Ascending aorta (tissue), 2 donors: Measurements from ENCODE around the gene SH3PXD2A. TPM values are rescaled to one million over a fixed set of nuclear protein-coding genes. Genes with fewer than 3 reads are reported as not detected.

Source experiments
- DNase-seq, 2 donors: peaks; one replicate each; pipeline ENCODE4 v3.0.0-alpha.2; 2019; ENCODE audit warnings: low spot score in 2 of 2
- H3K27ac ChIP-seq, 2 donors: fragments of 200-600 bp; sonication (generic); one replicate each; pipeline ENCODE4 v1.5.1; 2016 to 2017; ENCODE audit warnings: mild to moderate bottlenecking in 1 of 2
- H3K27me3 ChIP-seq: fragments of 200-600 bp; sonication (generic); one replicate; pipeline ENCODE4 v1.5.1; 2017
- H3K36me3 ChIP-seq, 2 donors: fragments of 200-600 bp; sonication (generic); one replicate each; pipeline ENCODE4 v1.5.1; 2016
- H3K4me1 ChIP-seq, 2 donors: fragments of 200-600 bp; sonication (generic); one replicate each; pipeline ENCODE4 v1.5.1; 2016 to 2017; ENCODE audit warnings: mild to moderate bottlenecking in 1 of 2
- H3K4me3 ChIP-seq, 2 donors: fragments of 200-600 bp; sonication (generic); one replicate each; pipeline ENCODE4 v1.5.1; 2016 to 2017; ENCODE audit warnings: mild to moderate bottlenecking in 1 of 2
- H3K9me3 ChIP-seq, 2 donors: fragments of 200-600 bp; sonication (generic); one replicate each; pipeline ENCODE4 v1.5.1; 2016
- CTCF ChIP-seq, 3 experiments: fragments of 200-600 bp in 2 of 3; fragments of 450-650 bp in 1 of 3; sonication (generic) in 2 of 3; IDR thresholded peaks; one replicate each; pipeline ENCODE4 v1.5.1; 2016 to 2019; ENCODE audit warnings: antibody characterized with exemption in 3 of 3, mild to moderate bottlenecking in 1 of 3, moderate library complexity in 1 of 3
- intact Hi-C: fragments of 100-400 bp; cut with DNase I; formaldehyde crosslinking; loops from one replicate; pipeline ENCODE4 v1.15.1; 2023
- total RNA-seq: library from RNA; depleted of rRNA; stranded (reverse); fragments of >200 nt; gene quantifications from one replicate; pipeline ENCODE4 v1.1.0, GENCODE V29; 2016

SH3PXD2A gene
- total RNA-seq, 1 donor from 2014 or later = 50.0 TPM

- TF ChIP-seq CTCF (IDR thresholded peaks at IDR 0.05) = no peak
- Histone ChIP-seq H3K4me1 (peaks cover 10 to 16% of the 10 kb centered on the region in 2 donors), H3K27ac (no peak overlapping the region)
These were observed 31.1 kb downstream of the SH3PXD2A start for GRCh38 chr10:103824281-103824680.

GRCh38 chr10:103823706-103824272, 31.6 kb downstream of the SH3PXD2A start:
- intact Hi-C loops = no loop called here
- DNase-seq = no peak
- Histone ChIP-seq H3K4me1 (peaks cover 10 to 20% of the 10 kb centered on the region in 2 donors), H3K27me3 (no peaks in the 10 kb centered on the region), H3K9me3 (no peaks in the 10 kb centered on the region), H3K27ac (no peak overlapping the region), H3K36me3 (no peaks in the 10 kb centered on the region), H3K4me3 (no peak overlapping the region)
- no peak for TF ChIP-seq CTCF (IDR thresholded peaks at IDR 0.05)

More at GRCh38 chr10:103824281-103824680, 31.1 kb downstream of the SH3PXD2A start:
- intact Hi-C loops = no loop called here
- H3K4me3 ChIP-seq = no peak overlapping the region
- no peaks in the 10 kb centered on the region for H3K27me3 ChIP-seq
- no peaks in the 10 kb centered on the region for H3K9me3 ChIP-seq
- DNase-seq = no peak
- no peaks in the 10 kb centered on the region for H3K36me3 ChIP-seq

GRCh38 chr10:103822800-103823199, 32.6 kb downstream of the SH3PXD2A start:
- Histone ChIP-seq H3K9me3 (no peaks in the 10 kb centered on the region), H3K27me3 (no peaks in the 10 kb centered on the region), H3K27ac (no peak overlapping the region), H3K36me3 (no peaks in the 10 kb centered on the region), H3K4me1 (peaks cover 10 to 24% of the 10 kb centered on the region in 2 donors), H3K4me3 (no peak overlapping the region)
- no peak for DNase-seq
- intact Hi-C loops = no loop called here
- no peak for TF ChIP-seq CTCF (IDR thresholded peaks at IDR 0.05)

- intact Hi-C loops = no loop called here
- Histone ChIP-seq H3K27ac (no peak overlapping the region), H3K4me1 (peaks cover 10 to 24% of the 10 kb centered on the region in 2 donors), H3K4me3 (no peak overlapping the region), H3K27me3 (no peaks in the 10 kb centered on the region), H3K36me3 (no peaks in the 10 kb centered on the region), H3K9me3 (no peaks in the 10 kb centered on the region)
- no peak for DNase-seq
- no peak for TF ChIP-seq CTCF (IDR thresholded peaks at IDR 0.05)
These were observed 33.2 kb downstream of the SH3PXD2A start for GRCh38 chr10:103822107-103822716.

- no peak for TF ChIP-seq CTCF (IDR thresholded peaks at IDR 0.05)
- H3K27ac ChIP-seq = peak overlapping the region; percentile 89
- DNase-seq = peak; percentile 19 to 85
- no peaks in the 10 kb centered on the region for H3K27me3 ChIP-seq
- peaks cover 10 to 27% of the 10 kb centered on the region in 2 donors for H3K4me1 ChIP-seq
- intact Hi-C loops = loop anchor here (2.0 kb wide), 1 partner anchor 16 kb away; no protein-coding TSS in a partner anchor
- H3K36me3 ChIP-seq = no peaks in the 10 kb centered on the region
- H3K9me3 ChIP-seq = no peaks in the 10 kb centered on the region
- peak overlapping the region; percentile 41 to 52 for H3K4me3 ChIP-seq
These were observed 35.0 kb downstream of the SH3PXD2A start for GRCh38 chr10:103820101-103821062.
